Activated gamma-delta T cell (primary cell): ENCODE data around the gene IGF1R.
A peak's percentile ranks its signal among the peaks of the same experiment; 100 is the strongest.

Experiments
- DNase-seq: peaks from one replicate; lab custom pipeline; 2025; lab: John Stamatoyannopoulos, UW

Gene IGF1R

DNA sequence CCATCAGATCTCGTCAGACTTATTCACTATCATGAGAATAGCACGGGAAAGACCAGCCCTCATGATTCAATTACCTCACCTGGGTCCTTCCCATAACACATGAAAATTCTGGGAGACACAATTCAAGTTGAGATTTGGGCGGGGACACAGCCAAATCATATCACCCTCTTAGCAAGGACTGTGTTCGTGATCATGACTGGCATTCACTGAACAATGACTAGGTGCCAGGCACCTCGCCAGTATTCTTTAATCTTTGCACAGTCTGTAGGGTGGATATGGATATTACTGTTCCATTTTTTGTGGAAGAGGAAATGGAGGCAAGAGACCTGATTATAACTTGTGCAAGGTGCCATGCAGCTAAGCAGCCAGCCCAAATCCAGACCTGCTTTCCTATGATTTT lies 77.5 kb downstream of the IGF1R start:
- DNase-seq, result no peak

DNA sequence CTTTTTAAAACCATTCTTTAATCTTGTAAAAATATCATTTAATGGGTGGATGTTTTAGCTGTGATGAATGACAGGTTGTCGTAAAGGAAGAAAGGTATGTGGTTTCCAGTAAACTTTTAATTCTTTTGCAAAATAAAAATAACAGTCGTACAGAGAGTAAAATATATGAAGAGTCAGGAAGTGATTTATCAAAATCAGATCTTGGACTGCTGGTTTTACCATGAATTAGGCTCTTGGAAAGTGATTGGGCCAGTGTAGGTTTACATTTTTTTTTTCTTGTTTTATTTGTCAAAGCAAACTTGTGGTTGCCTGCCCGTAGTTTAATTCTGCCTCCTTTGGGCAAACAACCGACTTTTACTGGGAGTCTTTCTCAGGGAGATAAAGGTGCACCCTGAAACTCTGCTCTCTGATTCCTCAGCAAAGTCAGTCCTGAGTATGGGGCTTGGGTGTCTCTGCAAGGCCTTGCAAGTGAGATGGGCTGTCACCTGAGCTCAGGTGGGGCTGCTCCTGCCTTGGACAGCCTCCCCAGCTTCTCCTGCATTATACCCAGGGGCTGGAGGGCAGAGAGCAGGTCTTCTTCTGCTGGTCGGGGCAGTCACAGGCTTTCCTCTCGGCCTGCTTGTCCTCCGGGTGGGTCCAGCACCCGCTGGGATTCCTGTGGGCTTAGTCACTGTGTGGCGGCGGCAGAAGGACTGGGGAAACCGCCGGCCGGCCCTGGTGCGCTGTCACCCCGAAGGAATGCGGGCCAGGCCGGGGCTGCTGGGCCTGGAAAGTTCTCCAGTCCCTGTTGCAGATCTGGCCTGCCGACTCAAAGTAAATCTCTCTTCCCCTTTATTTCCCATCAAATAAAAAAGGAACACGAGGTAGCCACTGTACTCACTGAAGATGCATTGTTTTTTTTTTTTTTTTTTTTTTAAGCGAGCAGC lies 79.0 kb downstream of the IGF1R start:
- peak; percentile 8 for DNase-seq

- no peak for DNase-seq
Observed at GRCh38 chr15:98728082-98728810, 79.9 kb downstream of the IGF1R start.

DNA sequence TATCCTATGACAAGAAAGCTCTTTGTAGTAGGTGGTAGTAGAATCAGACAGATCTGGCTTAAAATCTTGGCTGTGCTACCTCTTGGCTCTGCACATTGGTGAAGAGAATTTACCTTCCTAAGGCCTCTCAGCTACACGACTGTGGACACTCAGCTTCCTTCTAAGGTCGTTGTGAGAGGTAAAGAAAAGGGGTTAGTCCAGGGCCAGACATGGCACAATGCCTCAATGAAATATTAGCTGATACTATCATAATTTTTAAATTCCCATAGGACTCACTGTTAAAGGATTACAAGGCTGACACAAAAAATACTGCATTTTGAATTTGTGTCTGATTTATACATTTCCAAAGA lies 80.4 kb downstream of the IGF1R start:
- DNase-seq, result no peak

DNA sequence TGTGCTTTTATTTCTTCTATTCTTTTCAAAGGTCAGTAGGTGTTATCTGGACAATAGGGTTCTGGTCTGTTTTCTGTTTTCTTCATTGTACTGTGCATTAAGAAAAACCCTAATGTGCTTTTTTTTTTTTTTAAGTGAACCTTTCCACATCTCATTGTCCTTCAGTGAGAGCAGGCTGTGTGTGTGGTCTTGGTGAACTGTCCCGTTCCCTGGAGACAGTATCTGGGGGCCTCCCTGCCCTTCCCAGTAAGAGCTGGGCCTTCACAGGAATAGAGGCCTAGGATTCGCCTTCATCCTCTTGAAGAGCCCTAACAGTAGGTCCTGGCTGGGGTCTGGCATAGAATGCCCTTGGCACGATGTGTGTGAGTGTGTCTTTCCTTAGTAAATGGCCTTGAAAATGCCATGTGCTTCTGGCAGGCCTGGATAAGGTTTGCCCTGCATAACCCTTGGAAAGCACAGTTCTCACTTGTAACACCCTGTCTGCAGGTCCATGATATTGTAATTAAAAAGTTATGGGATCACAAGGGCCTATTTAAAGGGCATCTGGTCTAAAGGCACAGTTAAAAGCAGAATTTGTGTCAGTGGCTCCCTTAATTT lies 81.2 kb downstream of the IGF1R start:
- no peak for DNase-seq

DNA sequence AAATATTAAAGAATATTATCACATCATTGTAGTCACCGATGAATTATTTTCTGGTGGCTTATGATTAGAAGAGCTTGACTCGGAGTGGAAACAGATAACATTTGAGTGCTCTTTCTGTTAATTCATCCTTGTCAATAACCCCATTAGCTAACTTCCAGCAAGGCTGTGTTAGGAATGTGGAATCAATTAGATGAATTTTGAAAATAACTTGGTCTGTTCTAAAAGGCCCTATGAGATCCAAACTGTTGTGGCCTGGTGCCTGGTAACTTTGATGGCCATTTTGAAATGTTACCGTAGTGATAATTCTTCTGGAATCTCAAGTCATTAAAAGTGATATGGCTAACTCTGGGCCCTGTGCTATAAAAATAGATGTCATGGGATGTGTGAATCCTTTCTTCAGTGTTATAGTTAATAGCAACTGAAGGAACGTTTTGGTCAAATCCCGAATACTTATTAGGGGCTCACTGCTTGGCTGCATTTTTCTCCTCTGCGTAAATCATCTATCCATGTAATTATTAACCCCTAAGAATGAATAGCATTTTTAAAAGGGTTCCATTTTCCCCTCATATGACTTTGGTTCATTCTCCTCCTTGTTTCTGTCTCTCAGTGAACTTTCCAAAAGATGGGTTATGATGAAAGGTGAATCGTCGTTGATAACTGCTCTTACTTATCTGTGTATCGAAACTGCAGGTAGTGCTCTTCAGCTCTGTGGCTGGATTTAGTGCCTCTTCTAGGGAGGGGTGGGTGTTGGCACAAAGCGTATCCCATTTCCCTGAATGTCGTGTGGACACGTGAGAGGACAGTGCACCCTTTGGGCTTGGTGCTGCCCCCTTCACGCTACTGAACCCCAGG lies 82.7 kb downstream of the IGF1R start:
- no peak for DNase-seq

DNA sequence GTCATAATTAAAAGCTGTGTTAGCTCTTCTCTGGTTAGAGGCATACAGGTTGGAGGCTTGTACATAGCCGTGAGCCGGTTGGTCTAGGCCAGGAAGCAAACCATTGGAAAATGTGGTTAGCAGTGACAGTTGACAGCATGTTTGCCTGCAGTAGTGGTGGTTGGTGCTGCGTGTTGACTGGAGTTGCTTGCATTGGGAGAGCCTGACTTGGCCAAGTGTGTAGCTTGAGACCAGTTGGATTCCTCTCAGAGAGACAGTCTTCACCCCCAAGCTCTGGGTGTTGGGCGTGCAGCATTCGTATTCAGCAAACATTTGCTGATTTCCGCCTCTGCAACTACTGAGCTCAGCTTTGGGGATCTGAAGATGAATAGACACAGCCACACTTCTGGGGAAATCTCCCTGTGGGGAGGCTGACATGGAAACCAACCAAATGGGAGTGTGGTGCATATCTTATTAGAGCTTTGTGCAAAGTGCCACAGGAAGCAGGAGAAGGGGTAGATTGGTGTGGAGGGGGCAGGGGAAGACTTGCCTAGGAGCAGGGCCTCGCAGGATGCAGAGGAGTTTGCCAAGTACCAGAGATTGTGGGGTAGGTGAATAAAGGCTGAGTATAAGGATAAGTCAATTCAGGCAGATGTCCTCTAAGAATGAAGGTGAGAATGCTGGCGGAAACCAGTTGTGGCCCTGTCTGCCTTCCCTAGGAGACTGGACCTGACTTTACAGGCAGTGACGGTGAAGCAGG lies 83.5 kb downstream of the IGF1R start:
- no peak for DNase-seq

DNA sequence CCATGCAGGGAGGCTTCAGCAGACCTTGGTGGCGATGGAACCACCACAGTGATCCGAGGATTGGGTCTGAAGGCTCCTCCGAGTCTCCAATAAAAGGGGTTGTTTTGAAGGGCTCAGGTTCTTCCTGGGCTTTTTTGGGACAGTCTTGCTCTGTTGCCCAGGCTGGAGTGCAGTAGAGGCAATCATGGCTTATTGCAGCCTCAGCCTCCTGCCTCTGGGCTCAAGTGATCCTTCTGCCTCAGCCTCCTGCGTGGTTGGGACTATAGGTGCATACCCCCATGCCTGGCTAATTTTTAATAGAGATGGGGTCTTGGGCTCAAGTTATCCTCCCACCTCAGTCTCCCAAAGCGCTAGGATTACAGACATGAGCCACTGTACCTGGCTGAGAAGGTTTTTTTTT lies 84.8 kb downstream of the IGF1R start:
- no peak for DNase-seq

GRCh38 chr15:98734466-98735199 lies 86.3 kb downstream of the IGF1R start:
- no peak for DNase-seq

- DNase-seq, result no peak
Observed at GRCh38 chr15:98735304-98735703, 87.0 kb downstream of the IGF1R start.

DNA sequence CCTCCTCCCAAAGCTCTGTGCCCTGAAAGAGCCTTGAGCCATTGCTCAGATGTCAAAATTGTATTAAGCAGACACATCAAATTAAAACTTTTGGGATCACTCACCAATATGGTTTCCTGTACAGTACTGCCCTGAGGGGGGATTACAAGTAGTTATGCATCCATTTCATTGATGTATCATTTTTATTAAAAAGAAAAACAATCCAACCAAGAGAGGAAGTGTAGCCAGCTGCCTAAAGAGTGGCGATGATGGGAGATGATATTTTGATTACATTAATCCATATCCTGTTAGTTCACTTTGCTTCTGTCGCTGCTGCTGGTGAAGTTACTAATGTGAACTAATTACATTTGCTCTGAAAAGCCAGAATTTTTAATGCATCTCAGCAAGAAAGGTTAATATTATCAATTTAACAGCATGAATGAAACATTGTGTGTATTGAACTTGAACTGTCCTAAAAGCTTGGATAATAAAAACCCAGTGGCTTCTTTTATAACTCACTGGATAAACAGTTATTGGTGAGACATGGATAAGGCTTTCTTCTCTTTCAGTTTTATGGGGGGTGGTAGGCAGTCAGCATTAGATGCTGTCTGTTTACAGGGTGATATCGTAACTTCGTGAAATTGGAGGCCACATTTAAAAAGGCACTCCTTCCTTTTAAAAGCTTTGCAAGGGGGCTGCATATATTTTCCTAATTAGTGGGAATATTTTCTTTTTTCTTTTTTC lies 87.7 kb downstream of the IGF1R start:
- no peak for DNase-seq

- DNase-seq, result no peak
Observed at GRCh38 chr15:98737159-98737558, 88.8 kb downstream of the IGF1R start.

DNA sequence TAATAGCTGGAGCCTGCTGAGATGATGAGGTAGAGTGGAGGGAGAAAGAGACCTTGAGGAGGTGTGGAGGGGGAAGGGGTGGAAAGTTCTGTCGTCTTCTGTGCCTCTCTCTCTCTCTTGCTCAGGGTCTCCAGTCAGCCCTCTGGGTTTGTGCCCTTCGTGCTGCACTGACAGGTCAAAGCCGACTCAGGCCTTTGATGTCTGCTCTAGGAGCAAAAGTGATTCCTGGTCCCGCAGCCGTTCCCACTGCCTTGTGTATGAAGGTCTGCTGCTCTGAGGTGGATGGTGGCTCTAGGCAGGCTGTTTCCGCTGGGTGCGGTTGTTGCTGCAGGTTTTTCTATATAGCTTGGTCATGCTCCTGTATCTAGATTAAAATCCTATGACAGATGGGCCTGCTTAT lies 89.4 kb downstream of the IGF1R start:
- no peak for DNase-seq

DNA sequence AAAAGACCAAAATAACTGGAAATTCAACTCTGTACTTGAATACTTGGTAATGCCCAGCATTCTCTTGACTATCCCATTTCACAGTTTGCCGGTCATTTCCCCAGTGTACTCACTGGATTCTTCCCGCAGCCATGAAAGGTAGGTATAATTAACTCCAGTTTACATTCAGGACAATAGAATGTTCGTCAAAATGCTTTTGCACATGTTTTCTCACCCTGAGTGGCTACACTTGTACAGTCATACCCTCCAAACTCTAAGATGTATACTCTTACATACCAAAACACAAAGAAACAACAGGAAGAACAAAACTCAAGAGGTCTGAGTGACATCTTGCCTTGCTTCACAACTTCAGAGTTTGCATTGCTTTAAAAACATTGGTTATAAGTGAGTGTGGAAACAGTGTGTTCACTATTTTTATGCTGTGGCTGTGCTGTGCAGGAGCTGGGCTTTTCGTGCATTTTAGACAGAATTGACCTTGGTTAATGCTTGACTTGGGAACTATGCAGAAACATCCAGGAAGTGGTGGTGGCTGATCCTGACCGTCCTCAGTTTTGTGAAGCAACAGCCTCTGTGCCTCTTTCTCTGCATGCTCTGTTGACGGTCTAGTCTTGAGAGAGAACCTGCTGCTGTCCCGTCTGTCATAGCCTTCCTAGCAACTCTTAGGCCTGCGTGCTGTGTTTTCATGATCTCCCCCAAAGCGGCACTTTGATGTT lies 90.5 kb downstream of the IGF1R start:
- DNase-seq, result no peak

GRCh38 chr15:98740295-98740694 lies 92.0 kb downstream of the IGF1R start:
- DNase-seq, result no peak

- no peak for DNase-seq
Observed at GRCh38 chr15:98740963-98741362, 92.6 kb downstream of the IGF1R start.

DNA sequence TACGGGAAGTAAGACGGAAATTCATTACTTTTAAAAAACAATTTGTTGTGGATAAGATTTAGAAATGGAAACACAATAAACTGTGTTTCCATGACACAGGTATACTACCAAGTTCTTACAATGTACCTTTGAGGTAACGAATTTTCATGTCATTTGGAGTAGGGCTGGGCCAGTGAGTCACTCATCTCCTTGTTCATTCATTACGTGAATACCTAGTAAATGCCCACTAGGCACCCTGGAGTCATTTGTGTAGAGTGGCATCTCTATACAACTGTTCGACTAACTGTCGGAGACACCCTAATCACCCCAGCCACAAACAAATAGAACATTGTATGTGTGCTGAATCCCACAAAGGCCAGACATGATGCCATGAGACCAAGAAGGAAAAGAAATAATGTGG lies 94.8 kb downstream of the IGF1R start:
- no peak for DNase-seq

GRCh38 chr15:98744506-98744905 lies 96.2 kb downstream of the IGF1R start:
- DNase-seq, result no peak

GRCh38 chr15:98745179-98745578 lies 96.8 kb downstream of the IGF1R start:
- no peak for DNase-seq
